GM21529 (cell line): Measurements from ENCODE around the gene SCLY.

Experiments
- ATAC-seq: cut with Tn5 transposase; IDR thresholded peaks from one replicate; pipeline ENCODE4 v1.9.1; 2021; ENCODE audit not compliant: unreplicated experiment

SCLY gene

DNA sequence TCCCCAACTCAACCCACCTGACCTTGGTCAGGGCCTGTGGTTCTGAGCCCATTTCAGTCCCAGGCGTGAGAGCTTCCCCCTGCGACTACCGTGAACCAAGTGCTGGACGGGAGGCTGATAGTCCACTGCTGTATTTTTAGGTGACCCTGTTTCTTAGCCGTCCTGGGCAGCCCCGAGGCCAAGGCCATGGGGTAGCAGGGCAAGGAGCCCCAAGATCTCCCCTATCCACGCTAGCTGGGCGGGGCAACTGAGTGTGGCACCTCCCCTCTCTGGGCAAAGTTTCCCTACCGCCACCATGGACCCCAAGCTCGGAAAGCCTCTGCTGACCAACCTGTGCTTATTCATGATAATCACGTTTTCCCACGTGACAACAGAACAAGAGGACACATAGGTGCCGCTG is 77.1 kb downstream of the SCLY start:
- no peak for ATAC-seq

DNA sequence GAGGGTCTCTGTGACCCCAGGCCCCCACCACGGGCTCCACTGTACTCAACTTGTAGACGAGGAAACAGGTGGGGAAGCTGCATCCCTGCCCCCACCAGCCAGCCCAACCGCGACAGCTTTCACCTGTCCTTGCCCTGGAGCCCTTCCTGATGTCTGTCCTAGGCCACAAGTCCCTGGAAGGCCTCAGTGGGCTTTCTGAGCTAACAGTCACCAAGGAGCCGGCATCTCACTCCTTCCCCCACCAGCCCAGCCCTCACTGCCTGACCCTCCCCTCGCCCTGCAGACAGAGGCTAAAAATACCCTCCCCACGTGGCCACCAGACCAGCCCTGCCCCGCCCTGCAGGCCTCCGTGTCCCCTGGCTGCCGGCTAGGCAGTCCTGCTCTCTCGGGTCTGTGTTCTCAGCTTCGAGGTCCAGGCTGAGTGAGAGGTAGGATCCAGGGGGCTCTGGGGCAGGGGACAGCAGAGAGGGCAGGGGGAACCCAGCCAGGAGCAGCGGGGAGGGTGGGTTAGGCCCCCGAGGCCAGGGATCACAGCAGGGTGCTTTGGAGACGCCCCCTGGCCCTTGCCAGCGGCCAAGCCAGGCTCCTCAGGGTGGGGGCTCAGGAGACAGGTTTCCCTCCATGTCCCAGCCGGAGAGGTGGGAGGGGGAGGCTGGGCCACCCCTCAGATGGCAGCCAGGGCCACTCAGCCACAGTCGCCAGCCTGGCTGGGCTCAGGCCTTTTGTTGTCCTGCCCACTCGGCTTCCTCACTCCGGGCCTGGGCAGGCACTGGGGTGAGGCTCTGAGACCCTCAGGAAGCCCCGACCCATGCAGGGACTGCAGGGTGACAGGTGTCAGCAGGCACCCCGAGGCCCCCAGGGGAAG is 77.8 kb downstream of the SCLY start, which contains the start of gene KLHL30:
TSS of gene KLHL30 (plus strand) at position 338 of the 865 bp plus-strand sequence. CDS start 2,087 bp downstream, outside the sequence.
- ATAC-seq, result no peak

GRCh38 chr2:238139196-238140039 is 78.6 kb downstream of the SCLY start:
- no peak for ATAC-seq

GRCh38 chr2:238140040-238140439 is 79.2 kb downstream of the SCLY start:
- ATAC-seq, result no peak

- no peak for ATAC-seq
Observed at GRCh38 chr2:238140721-238141540, 80.1 kb downstream of the SCLY start.

DNA sequence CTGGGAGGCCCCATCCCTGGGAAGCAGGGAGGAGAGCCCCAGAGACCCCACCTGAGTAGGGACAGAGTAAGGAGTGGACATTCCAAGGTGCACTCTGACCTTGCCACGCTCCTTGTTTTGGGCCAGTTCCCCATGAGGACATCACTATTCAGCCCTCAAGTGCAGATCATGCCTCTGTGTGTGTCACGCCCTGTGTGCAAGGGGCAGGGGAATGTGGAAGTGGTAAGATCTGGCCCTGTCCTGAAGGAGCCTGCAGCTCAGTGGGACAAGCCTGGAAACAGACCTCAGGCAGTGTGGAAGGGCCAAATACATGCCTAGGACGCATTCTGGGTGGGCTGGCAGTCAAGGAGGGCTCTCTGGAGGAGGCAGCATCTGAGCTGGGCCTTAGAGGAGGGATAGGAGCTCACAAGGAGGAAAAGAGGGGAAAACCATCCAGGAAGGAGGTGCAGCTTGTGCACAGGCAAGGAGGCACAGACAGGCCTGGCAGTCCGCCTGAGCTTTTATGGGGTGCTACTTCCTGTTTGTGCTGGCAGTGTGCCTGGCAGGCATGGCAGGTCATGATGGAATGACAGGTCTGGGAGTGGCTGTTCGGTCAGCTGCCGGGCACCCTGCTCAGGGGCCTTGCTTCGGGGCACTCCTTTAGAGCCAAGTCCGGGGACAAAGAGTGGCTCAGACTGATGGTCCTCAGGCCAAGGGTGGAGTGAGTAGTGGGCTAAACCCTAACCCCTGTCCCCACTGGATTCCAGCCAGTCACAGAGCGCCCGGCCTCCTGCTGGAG is 80.9 kb downstream of the SCLY start:
- no peak for ATAC-seq

DNA sequence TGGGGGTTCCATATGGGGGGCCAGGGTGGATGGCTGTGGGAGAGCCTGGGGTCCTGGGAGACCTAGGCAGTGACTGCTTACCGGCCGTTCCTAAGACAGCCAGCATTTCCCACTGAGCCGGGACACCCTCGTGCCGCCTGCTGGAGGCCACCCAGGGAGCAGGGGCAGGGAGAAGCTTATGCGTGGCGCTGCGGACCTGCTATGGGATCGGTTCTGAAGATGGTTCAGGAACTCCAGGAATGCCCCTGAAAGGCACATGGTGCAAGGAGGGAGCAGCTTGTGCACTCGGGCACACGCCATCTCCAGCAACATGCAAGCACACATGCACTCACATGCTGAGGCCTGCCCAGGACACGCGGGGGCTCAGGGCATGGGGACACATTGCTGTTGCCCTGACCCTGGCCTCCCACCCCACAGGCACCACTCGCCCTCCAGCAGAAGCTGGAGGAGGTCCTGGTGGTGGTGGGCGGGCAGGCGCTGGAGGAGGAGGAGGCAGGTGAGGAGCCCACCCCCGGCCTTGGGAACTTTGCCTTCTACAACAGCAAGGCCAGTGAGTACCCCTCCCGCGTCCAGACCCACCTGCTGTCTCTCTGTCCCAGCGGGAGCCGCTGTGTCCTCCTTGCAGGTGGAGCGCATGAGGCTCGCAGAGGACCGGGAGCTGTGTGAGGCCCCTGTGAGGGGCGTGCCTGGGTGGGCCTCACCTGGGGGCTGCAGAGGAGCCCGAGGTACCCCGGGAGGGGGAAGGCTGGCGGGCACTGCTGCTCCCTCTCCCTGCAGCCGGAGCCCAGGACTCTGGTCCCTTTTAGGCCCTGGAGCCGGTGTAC is 81.8 kb downstream of the SCLY start:
- ATAC-seq, result no peak

- ATAC-seq, result no peak
Observed at GRCh38 chr2:238143239-238143951, 82.6 kb downstream of the SCLY start.

DNA sequence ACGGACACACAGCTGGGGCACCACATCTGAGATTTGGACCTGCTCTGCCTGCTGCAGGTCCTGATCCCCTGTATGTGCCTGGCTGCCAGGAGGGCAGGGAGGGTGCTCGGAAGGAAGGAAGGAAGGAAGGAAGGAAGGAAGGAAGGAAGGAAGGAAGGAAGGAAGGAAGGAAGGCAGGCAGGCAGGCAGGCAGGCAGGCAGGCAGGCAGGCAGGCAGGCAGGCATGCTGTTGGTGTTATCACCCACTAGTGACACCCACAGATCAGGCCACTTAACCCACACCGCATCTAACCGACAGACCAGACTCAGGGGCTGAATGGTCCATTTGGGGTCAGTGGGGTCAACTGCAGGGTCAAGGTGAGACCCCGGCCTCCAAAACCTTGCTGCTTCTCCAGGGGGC is 83.5 kb downstream of the SCLY start:
- ATAC-seq, result no peak

DNA sequence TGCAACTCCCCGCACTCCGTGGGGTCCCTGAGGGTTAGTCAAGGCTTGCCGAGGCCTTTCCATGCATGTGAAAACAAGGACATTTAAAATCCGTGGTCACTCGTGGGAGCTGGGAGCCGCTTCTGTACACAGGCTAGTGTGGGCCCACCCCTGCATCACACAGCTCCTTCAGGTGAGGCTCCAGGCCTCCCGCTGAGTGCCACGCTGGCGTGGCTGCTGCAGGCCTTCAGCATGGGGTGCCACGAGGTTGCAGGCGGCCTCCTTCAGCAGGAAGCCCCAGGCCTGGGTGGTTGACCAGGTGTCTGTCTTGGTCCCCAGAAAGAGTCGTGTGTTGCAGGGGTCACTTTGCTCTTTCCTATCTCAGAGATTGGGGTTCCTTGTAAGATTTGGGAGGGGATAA is 84.2 kb downstream of the SCLY start:
- no peak for ATAC-seq

- ATAC-seq, result no peak
Observed at GRCh38 chr2:238145851-238146250, 85.0 kb downstream of the SCLY start.

GRCh38 chr2:238146884-238147544 is 86.2 kb downstream of the SCLY start:
- no peak for ATAC-seq

DNA sequence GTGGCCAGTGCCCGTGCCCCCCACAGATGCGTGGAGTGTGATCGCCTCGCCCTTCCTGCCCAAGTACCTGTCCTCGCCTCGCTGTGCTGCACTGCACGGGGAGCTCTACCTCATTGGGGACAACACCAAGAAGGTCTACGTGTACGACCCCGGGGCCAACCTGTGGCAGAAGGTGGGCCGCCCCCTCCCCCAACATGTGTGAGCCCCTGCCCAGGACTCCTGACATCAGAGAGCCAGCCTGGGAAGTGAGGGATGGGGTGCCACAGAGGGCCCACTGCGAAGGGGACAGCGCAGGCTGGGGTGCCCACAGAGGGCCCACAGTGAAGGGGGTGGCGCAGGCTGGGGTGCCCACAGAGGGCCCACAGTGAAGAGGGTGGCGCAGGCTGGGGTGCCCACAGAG is 88.2 kb downstream of the SCLY start:
- ATAC-seq, result no peak
